MG63 (cell line): Measurements from ENCODE around the gene NUDT8. TPM values are rescaled to one million over a fixed set of nuclear protein-coding genes. Genes with fewer than 3 reads are reported as not detected.
"Not testable (repeated sequence)": the region's sequence is repeated elsewhere in the genome, so short reads cannot be mapped to it uniquely, and the experiment has no call there.

Source experiments
- DNase-seq: peaks from one replicate; pipeline ENCODE4 v3.0.0-alpha.2; 2020
- H3K27me3 ChIP-seq: fragments of 250-450 bp; sonication (Bioruptor Pico); 2 replicates; pipeline ENCODE4 v1.5.1; 2020; ENCODE audit warnings: mild to moderate bottlenecking, moderate library complexity
- H3K36me3 ChIP-seq: fragments of 250-450 bp; sonication (Bioruptor Pico); 2 replicates; pipeline ENCODE4 v1.5.1; 2020; ENCODE audit warnings: mild to moderate bottlenecking, moderate library complexity
- H3K4me3 ChIP-seq: fragments of 250-450 bp; sonication (Bioruptor Pico); 2 replicates; pipeline ENCODE4 v1.5.1; 2020; ENCODE audit warnings: mild to moderate bottlenecking, moderate library complexity
- H3K9me3 ChIP-seq: fragments of 250-450 bp; sonication (Bioruptor Pico); 2 replicates; pipeline ENCODE4 v1.5.1; 2020; ENCODE audit warnings: mild to moderate bottlenecking, moderate library complexity
- total RNA-seq: library from RNA; depleted of rRNA; stranded (reverse); fragments of >200 nt; shearing (Covaris generic); gene quantifications from 2 replicates; pipeline ENCODE4 v1.2.3, GENCODE V29; 2014; ENCODE audit warnings: low replicate concordance

The NUDT8 gene
- total RNA-seq, 1 experiment from 2014 or later: 15.0 TPM

- Histone ChIP-seq H3K36me3 (peaks cover 17% of the 10 kb centered on the region), H3K27me3 (no peaks in the 10 kb centered on the region), H3K9me3 (no peaks in the 10 kb centered on the region), H3K4me3 (no peak overlapping the region)
- DNase-seq: no peak
These were observed 18.6 kb downstream of the NUDT8 start for GRCh38 chr11:67611165-67611564.

GRCh38 chr11:67610302-67610868 lies 19.4 kb downstream of the NUDT8 start:
- Histone ChIP-seq H3K36me3 (peaks cover 17% of the 10 kb centered on the region), H3K9me3 (no peaks in the 10 kb centered on the region), H3K4me3 (no peak overlapping the region), H3K27me3 (no peaks in the 10 kb centered on the region)
- no peak for DNase-seq

DNA sequence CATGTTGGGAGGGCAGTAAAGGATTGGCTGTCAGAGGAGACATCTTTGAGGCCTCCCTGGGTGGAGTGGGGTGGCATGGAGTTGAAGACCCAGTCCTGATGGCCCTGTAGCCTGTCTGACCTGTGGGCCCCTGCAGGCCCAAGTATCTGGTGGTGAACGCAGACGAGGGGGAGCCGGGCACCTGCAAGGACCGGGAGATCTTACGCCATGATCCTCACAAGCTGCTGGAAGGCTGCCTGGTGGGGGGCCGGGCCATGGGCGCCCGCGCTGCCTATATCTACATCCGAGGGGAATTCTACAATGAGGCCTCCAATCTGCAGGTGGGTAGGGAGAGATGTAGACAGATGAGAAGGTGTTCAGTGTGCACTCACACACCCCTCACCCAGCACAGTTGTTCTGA lies 20.4 kb downstream of the NUDT8 start:
- H3K4me3 ChIP-seq: no peak overlapping the region
- peaks cover 17% of the 10 kb centered on the region for H3K36me3 ChIP-seq
- no peaks in the 10 kb centered on the region for H3K9me3 ChIP-seq
- DNase-seq: no peak
- H3K27me3 ChIP-seq: no peaks in the 10 kb centered on the region

DNA sequence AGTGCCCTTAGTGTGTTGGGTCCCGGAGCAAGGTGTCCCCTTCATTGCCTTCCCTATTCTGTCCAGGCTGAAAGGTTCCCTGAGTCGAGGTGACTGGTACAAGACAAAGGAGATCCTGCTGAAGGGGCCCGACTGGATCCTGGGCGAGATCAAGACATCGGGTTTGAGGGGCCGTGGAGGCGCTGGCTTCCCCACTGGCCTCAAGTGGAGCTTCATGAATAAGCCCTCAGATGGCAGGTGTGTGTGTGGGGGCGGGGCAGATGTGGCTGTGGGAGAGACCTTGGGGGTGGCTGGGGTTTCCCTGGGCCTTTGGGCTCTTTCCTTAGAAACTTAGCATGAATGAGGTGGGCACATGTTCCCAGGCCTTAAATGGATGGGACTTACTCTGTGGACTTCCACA lies 21.3 kb downstream of the NUDT8 start:
- Histone ChIP-seq H3K36me3 (peaks cover 17% of the 10 kb centered on the region), H3K27me3 (no peaks in the 10 kb centered on the region), H3K4me3 (no peak overlapping the region), H3K9me3 (no peaks in the 10 kb centered on the region)
- no peak for DNase-seq

- DNase-seq: no peak
- peaks cover 3% of the 10 kb centered on the region; the same call in 1 of the 2 replicates for H3K9me3 ChIP-seq
- H3K4me3 ChIP-seq: peak overlapping the region; percentile 90
- H3K36me3 ChIP-seq: peaks cover 16% of the 10 kb centered on the region
- H3K27me3 ChIP-seq: no peaks in the 10 kb centered on the region
These were observed 22.2 kb downstream of the NUDT8 start for GRCh38 chr11:67607507-67607906.

- DNase-seq: peak; percentile 95
- Histone ChIP-seq H3K36me3 (peaks cover 16% of the 10 kb centered on the region), H3K27me3 (no peaks in the 10 kb centered on the region), H3K4me3 (peak within 1 kb of the TSS; percentile 90), H3K9me3 (peaks cover 3% of the 10 kb centered on the region; the same call in 1 of the 2 replicates)
These were observed 23.0 kb downstream of the NUDT8 start, which contains the start of gene NDUFV1 for GRCh38 chr11:67606492-67607295. Gene NDUFV1, plus strand, starts transcription at chr11:67606936. Its CDS starts 69 bp downstream, at chr11:67607005.

DNA sequence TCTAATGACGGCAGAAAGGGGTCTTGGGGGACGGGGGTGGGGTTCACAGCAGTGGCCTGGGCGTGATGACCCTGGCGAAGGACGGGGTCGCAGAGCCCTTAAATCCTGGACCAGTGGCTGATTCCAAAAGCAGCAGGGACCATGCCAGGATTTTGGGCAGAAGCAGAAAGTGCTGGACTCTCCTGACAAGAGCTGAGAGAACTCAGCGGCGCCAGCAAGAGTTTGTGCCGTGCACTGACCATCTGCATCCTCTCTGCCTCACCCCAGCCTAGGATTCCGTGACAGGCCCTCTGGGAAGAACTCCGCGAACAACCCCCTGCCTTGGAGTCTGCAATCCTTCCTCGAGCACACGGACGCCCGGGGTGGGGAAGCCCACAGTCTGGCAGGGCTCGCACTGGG lies 23.6 kb downstream of the NUDT8 start:
- peaks cover 16% of the 10 kb centered on the region for H3K36me3 ChIP-seq
- no peaks in the 10 kb centered on the region for H3K27me3 ChIP-seq
- peak overlapping the region; percentile 90 for H3K4me3 ChIP-seq
- no peak for DNase-seq
- peaks cover 3% of the 10 kb centered on the region; the same call in 1 of the 2 replicates for H3K9me3 ChIP-seq

- peaks cover 16% of the 10 kb centered on the region for H3K36me3 ChIP-seq
- DNase-seq: no peak
- peaks cover 3% of the 10 kb centered on the region; the same call in 1 of the 2 replicates for H3K27me3 ChIP-seq
- H3K9me3 ChIP-seq: peaks cover 3% of the 10 kb centered on the region; the same call in 1 of the 2 replicates
- H3K4me3 ChIP-seq: no peak overlapping the region
These were observed 24.3 kb downstream of the NUDT8 start for GRCh38 chr11:67605231-67606011.

DNA sequence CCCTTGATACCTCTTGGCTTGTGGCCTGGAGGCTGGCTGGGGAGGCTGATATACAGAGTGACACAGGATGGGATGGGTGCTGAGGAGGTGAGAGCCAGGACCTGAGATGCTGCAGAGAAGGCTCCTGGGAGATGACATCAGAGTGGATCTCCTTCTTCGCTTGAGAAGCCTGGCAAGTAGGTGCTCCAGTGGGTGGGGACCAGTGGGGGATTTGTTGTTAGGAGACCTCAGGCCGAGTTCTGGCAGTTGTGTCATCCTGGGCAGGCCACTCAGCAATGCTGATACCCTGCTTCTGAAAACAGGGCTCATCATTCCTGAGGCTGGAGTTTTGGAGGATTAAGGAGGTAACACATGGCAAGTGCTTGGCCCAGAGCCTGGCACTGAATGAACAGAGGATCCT lies 24.9 kb downstream of the NUDT8 start:
- H3K9me3 ChIP-seq: peaks cover 3% of the 10 kb centered on the region; the same call in 1 of the 2 replicates
- DNase-seq: no peak
- peaks cover 3% of the 10 kb centered on the region; the same call in 1 of the 2 replicates for H3K27me3 ChIP-seq
- no peak overlapping the region for H3K4me3 ChIP-seq
- H3K36me3 ChIP-seq: peaks cover 12% of the 10 kb centered on the region

- H3K4me3 ChIP-seq, H3K9me3 ChIP-seq, DNase-seq, H3K27me3 ChIP-seq: not testable (repeated sequence)
- peaks cover 10% of the 10 kb centered on the region for H3K36me3 ChIP-seq
These were observed 25.6 kb downstream of the NUDT8 start for GRCh38 chr11:67604119-67604518.

- DNase-seq: no peak
- no peaks in the 10 kb centered on the region for H3K36me3 ChIP-seq
- peaks cover 3% of the 10 kb centered on the region; the same call in 1 of the 2 replicates for H3K9me3 ChIP-seq
- peaks cover 3% of the 10 kb centered on the region; the same call in 1 of the 2 replicates for H3K27me3 ChIP-seq
- no peak overlapping the region for H3K4me3 ChIP-seq
These were observed 28.6 kb downstream of the NUDT8 start for GRCh38 chr11:67601098-67601497.

DNA sequence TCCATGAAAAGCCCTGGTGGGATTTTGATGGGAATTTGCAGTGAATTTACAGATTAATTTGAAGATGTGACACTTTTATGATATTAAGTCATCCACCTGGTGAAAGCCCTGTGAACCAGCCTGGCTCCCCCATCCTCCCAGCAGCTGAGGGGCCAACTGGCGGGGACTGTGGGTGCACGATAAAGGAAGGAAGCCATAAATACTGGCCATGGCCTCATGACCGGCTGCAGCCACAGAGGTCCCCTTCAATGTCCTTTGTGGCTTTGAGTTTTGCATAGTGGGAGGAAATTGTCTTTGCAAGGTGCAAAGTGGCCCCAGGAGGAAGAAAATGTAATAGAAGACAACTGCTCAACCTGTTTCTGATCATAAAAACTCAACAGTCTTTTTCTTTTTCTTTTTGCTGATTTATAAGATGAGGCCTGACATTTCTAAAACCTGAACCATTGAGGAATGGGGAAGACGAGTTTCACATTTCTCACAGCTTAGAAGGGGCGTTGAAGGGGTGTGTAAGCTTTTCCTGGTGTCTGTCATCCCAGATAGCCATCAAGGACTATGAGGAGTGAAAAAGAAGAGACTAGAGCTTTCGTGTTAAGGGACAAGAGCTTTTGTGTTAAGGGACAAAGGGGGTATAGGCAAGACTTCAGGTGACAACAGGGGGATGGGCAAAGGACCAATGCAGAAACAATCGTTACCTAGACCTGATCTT lies 29.3 kb downstream of the NUDT8 start:
- H3K36me3 ChIP-seq: no peaks in the 10 kb centered on the region
- DNase-seq: no peak
- H3K9me3 ChIP-seq: peaks cover 3% of the 10 kb centered on the region; the same call in 1 of the 2 replicates
- H3K27me3 ChIP-seq: peaks cover 3% of the 10 kb centered on the region; the same call in 1 of the 2 replicates
- no peak overlapping the region for H3K4me3 ChIP-seq

DNA sequence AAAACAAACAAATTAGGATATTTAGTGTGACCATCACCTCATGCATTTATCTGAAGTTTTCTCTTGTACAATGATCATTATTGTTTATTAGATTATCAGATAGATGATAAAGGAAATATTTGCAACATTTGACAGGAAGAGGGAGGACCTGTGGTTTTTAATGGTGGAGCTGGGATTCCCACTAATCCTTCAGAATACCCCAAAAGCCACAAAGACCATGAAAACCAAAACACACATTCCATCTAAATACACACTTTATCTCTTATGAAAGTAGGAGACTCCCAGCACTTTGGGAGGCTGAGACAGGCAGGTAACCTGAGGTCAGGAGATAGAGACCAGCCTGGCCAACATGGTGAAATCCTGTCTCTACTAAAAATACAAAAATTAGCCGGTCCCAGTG lies 30.6 kb downstream of the NUDT8 start:
- Histone ChIP-seq H3K4me3 (no peak overlapping the region), H3K27me3 (peaks cover 3% of the 10 kb centered on the region; the same call in 1 of the 2 replicates), H3K36me3 (no peaks in the 10 kb centered on the region), H3K9me3 (peaks cover 3% of the 10 kb centered on the region; the same call in 1 of the 2 replicates)
- DNase-seq: no peak

DNA sequence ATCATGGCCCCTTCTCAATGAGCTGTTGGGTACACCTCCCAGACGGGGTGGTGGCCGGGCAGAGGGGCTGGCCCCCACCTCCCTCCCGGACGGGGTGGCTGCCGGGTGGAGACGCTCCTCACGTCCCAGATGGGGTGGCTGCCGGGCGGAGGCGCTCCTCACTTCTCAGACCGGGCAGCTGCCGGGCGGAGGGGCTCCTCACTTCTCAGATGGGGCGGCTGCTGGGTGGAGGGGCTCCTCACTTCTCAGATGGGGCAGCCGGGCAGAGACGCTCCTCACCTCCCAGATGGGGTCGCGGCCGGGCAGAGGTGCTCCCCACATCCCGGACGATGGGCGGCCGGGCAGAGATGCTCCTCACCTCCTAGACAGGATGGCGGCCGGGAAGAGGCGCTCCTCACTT lies 31.8 kb downstream of the NUDT8 start:
- H3K36me3 ChIP-seq, DNase-seq, H3K27me3 ChIP-seq, H3K9me3 ChIP-seq, H3K4me3 ChIP-seq: not testable (repeated sequence)

- not testable (repeated sequence) for H3K4me3 ChIP-seq, DNase-seq, H3K9me3 ChIP-seq, H3K36me3 ChIP-seq, H3K27me3 ChIP-seq
These were observed 32.3 kb downstream of the NUDT8 start for GRCh38 chr11:67597458-67597857.

DNA sequence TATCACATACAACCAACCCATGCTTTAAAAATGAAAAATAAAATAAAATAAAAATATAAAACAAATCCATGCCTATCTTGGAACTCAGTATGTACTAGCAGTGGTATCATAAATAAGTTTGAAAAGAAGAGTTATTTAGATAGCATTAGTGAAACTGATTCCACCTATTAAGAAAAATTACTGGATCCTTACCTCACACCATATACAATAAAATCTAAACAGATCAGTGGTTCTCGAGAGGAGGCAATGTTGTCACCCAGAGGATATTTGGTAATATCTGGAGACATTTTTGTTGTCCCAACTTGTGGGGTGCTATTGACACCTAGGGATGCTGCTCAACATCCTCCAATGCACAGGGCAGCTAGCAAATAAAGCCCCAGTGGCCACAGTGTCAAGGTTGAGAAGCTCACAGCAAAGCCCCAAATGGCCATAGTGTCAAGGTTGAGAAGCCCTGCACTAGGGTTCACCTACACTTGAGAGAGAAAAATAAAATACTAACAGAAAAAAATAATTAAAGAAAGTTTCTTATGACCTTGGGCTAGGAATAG lies 32.9 kb downstream of the NUDT8 start:
- no peaks in the 10 kb centered on the region for H3K9me3 ChIP-seq
- peaks cover 3% of the 10 kb centered on the region; the same call in 1 of the 2 replicates for H3K27me3 ChIP-seq
- no peak for DNase-seq
- no peaks in the 10 kb centered on the region for H3K36me3 ChIP-seq
- no peak overlapping the region for H3K4me3 ChIP-seq
